Smooth muscle cell (in vitro differentiated cells): ENCODE data around the gene ABCB11. TPM values are rescaled to one million over a fixed set of nuclear protein-coding genes. Genes with fewer than 3 reads are reported as not detected.

ENCODE experiments used
- DNase-seq: peaks from one replicate; lab custom pipeline; 2025; ENCODE audit not compliant: unreplicated experiment; lab: John Stamatoyannopoulos, UW
- H2AFZ ChIP-seq: fragments of 200-600 bp; sonication (generic); 2 replicates; pipeline ENCODE4 v1.6.0; 2016; ENCODE audit warnings: antibody characterized with exemption, low read depth, mild to moderate bottlenecking
- H3F3A ChIP-seq: fragments of 200-600 bp; sonication (generic); 2 replicates; pipeline ENCODE4 v1.6.0; 2017; ENCODE audit warnings: antibody characterized with exemption, low read depth
- H3K27ac ChIP-seq: fragments of 200-600 bp; sonication (generic); 2 replicates; pipeline ENCODE4 v1.5.1; 2016; ENCODE audit warnings: low read depth, mild to moderate bottlenecking
- H3K27me3 ChIP-seq: fragments of 200-600 bp; sonication (generic); 2 replicates; pipeline ENCODE4 v1.6.1; 2016; ENCODE audit warnings: low read depth, mild to moderate bottlenecking
- H3K36me3 ChIP-seq: fragments of 200-600 bp; sonication (generic); 2 replicates; pipeline ENCODE4 v1.5.1; 2016; ENCODE audit warnings: low read depth
- H3K4me1 ChIP-seq: fragments of 200-600 bp; sonication (generic); 2 replicates; pipeline ENCODE4 v1.5.1; 2016; ENCODE audit warnings: low read depth
- H3K4me2 ChIP-seq: fragments of 200-600 bp; sonication (generic); 2 replicates; pipeline ENCODE4 v1.6.0; 2016; ENCODE audit warnings: mild to moderate bottlenecking
- H3K4me3 ChIP-seq: fragments of 200-600 bp; sonication (generic); 2 replicates; pipeline ENCODE4 v1.5.1; 2016; ENCODE audit warnings: mild to moderate bottlenecking
- H3K79me2 ChIP-seq: fragments of 200-600 bp; sonication (generic); 2 replicates; pipeline ENCODE4 v1.6.0; 2016; ENCODE audit warnings: low read depth, mild to moderate bottlenecking
- H3K9ac ChIP-seq: fragments of 200-600 bp; sonication (generic); 2 replicates; pipeline ENCODE4 v1.6.0; 2016; ENCODE audit warnings: low read depth
- H3K9me3 ChIP-seq: fragments of 200-600 bp; sonication (generic); replicated peaks from 2 replicates; pipeline ENCODE4 v1.5.1; 2016; ENCODE audit warnings: low read depth
- H4K20me1 ChIP-seq: fragments of 200-600 bp; sonication (generic); 2 replicates; pipeline ENCODE4 v1.6.0; 2016; ENCODE audit warnings: low read depth
- WGBS: methylation state at CpG from one replicate; pipeline ENCODE4 v1.1.7; 2016; ENCODE audit warnings: low lambda C conversion rate; 5-methylcytosine and 5-hydroxymethylcytosine counted together
- polyA plus RNA-seq: library from polyadenylated mRNA; unstranded; fragments of >200 nt; fragmentation: Nextera tagmentation; extraction: Ambion mirVana; gene quantifications from 2 replicates; pipeline ENCODE4 v1.2.1, GENCODE V29; 2016
- total RNA-seq: library from RNA; depleted of rRNA; stranded (reverse); fragments of >200 nt; gene quantifications from 2 replicates; pipeline ENCODE4 v1.2.3, GENCODE V29; 2014
- TF ChIP-seq, protein P1 (sequence below): fragments of 200-600 bp; sonication (generic); IDR thresholded peaks from 2 replicates; pipeline ENCODE4 v1.5.1; 2017; ENCODE audit warnings: borderline replicate concordance, mild to moderate bottlenecking, antibody characterized with exemption; ENCODE audit not compliant: insufficient read depth, poor library complexity, severe bottlenecking

Gene ABCB11
- total and polyA plus RNA-seq, 2 experiments from 2014 or later = 0.04 to 0.05 TPM

DNA sequence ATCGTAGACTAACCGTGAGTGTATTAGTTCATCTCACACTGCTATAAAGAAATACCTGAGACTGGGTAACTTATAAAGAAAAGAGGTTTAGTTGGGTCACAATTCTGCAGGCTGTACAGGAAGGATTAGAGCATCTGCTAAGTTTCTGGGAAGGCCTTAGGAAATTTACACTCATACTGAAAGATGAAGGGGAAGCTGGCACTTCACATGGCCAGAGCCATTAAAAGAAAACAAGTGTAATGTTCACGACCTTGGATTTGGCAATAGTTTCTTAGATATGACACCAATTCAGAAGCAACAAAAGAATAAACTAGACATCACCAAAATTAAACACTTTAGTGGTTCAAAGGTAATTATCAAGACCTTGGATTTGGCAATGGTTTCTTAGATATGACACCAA lies 23.8 kb downstream of the ABCB11 start:
- peaks cover 4% of the 10 kb centered on the region for H3F3A ChIP-seq
- H3K4me2 ChIP-seq = no peak overlapping the region
- H3K9ac ChIP-seq = no peak overlapping the region
- H3K36me3 ChIP-seq = no peaks in the 10 kb centered on the region
- H3K4me3 ChIP-seq = no peak overlapping the region
- no peaks in the 10 kb centered on the region for H3K79me2 ChIP-seq
- no peaks in the 10 kb centered on the region for H4K20me1 ChIP-seq
- TF ChIP-seq, protein P1, sequence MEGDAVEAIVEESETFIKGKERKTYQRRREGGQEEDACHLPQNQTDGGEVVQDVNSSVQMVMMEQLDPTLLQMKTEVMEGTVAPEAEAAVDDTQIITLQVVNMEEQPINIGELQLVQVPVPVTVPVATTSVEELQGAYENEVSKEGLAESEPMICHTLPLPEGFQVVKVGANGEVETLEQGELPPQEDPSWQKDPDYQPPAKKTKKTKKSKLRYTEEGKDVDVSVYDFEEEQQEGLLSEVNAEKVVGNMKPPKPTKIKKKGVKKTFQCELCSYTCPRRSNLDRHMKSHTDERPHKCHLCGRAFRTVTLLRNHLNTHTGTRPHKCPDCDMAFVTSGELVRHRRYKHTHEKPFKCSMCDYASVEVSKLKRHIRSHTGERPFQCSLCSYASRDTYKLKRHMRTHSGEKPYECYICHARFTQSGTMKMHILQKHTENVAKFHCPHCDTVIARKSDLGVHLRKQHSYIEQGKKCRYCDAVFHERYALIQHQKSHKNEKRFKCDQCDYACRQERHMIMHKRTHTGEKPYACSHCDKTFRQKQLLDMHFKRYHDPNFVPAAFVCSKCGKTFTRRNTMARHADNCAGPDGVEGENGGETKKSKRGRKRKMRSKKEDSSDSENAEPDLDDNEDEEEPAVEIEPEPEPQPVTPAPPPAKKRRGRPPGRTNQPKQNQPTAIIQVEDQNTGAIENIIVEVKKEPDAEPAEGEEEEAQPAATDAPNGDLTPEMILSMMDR = no peak
- H2AFZ ChIP-seq = no peak overlapping the region
- H3K9me3 ChIP-seq = no peaks in the 10 kb centered on the region
- WGBS = 91% methylated on average over 3 of the region's 3 CpGs
- no peaks in the 10 kb centered on the region for H3K4me1 ChIP-seq
- DNase-seq = no peak
- no peak overlapping the region for H3K27ac ChIP-seq
- H3K27me3 ChIP-seq = no peaks in the 10 kb centered on the region

DNA sequence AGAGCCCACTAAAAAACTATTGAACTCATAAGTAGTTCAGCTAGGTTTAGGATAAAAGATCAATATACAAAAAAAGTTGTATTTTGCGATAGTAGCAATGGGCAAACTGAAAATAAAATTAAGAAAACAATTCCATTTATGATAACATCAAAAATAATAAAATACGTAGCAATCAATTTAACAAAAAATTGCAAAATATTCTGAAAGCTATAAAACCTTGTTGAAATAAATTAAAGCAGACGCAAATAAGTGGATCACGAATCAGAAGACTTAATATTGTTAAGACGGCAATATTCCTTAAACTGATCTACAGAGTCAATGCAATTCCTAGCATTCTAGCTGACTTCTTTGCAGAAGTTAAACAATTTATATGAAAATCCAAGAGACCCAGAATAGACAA lies 24.5 kb downstream of the ABCB11 start:
- Histone ChIP-seq H3K27ac (no peak overlapping the region), H3K9me3 (no peaks in the 10 kb centered on the region), H3K4me2 (no peak overlapping the region), H3K9ac (no peak overlapping the region), H3F3A (peaks cover 2% of the 10 kb centered on the region), H2AFZ (no peak overlapping the region), H3K27me3 (no peaks in the 10 kb centered on the region), H3K4me1 (no peaks in the 10 kb centered on the region), H3K79me2 (no peaks in the 10 kb centered on the region), H3K4me3 (no peak overlapping the region), H4K20me1 (no peaks in the 10 kb centered on the region), H3K36me3 (no peaks in the 10 kb centered on the region)
- TF ChIP-seq, protein P1 = no peak
- 95% methylated on average over 5 of the region's 5 CpGs for WGBS
- DNase-seq = no peak

DNA sequence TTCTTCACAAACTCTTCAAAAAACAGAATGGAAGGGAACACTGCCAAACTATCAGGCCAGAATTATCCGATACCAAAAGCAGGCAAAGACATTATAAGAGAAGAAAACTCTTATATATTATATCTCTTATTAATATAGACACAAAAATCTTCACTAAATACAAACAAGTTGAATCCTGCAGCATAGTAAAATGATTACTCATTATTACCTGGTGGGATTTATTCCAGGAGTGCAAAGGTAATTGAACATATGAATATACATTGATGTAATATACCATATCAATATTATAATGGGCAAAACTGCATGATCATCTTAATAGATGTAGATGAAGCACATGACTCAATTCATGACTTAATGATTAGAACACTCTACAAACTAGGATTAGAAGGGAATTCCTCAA lies 25.1 kb downstream of the ABCB11 start:
- H3K36me3 ChIP-seq = no peaks in the 10 kb centered on the region
- no peak overlapping the region for H3K4me2 ChIP-seq
- no peak for DNase-seq
- H3F3A ChIP-seq = no peaks in the 10 kb centered on the region
- H3K4me3 ChIP-seq = no peak overlapping the region
- no peaks in the 10 kb centered on the region for H3K9me3 ChIP-seq
- no peaks in the 10 kb centered on the region for H4K20me1 ChIP-seq
- H3K27me3 ChIP-seq = no peaks in the 10 kb centered on the region
- H3K79me2 ChIP-seq = no peaks in the 10 kb centered on the region
- no peak overlapping the region for H3K9ac ChIP-seq
- no peaks in the 10 kb centered on the region for H3K4me1 ChIP-seq
- WGBS = 97% methylated on average over 1 of the region's 1 CpG
- TF ChIP-seq, protein P1 = no peak
- no peak overlapping the region for H2AFZ ChIP-seq
- no peak overlapping the region for H3K27ac ChIP-seq

DNA sequence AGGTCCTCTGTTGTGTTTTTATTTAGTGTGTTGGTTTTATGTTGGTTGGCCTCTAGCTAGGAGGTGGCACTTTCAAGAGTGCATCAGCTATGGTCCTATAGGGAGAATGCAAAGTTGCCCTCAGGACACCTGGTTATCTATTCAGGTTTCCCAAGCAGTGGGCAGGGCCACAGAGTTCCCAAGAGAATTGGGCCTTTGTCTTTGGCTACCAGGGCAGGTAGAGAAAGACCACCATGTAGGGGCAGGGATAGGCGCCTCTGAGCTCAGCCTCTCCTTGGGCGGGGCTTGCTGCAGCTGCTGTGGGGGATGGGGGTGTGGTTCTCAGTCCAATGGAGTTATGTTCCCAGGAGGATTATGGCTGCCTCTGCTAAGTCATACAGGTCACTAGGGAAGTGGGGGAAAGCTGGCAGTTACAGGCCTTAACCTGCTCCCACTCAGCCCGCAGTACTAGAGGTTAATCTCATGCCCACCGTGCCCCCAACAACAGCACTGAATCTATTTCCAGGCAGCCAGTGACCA lies 26.0 kb downstream of the ABCB11 start:
- Histone ChIP-seq H3K79me2 (no peaks in the 10 kb centered on the region), H3K27me3 (no peaks in the 10 kb centered on the region), H3K36me3 (no peaks in the 10 kb centered on the region), H3F3A (no peaks in the 10 kb centered on the region), H3K27ac (no peak overlapping the region), H3K4me1 (no peaks in the 10 kb centered on the region), H3K4me2 (no peak overlapping the region), H3K4me3 (no peak overlapping the region), H3K9ac (no peak overlapping the region), H4K20me1 (no peaks in the 10 kb centered on the region), H3K9me3 (no peaks in the 10 kb centered on the region), H2AFZ (no peak overlapping the region)
- WGBS = 95% methylated on average over 4 of the region's 4 CpGs
- no peak for DNase-seq
- TF ChIP-seq, protein P1 = no peak
